Fibroblast of the aortic adventitia (primary cell): Measurements from ENCODE around the gene C16orf96. TPM values are rescaled to one million over a fixed set of nuclear protein-coding genes. Genes with fewer than 3 reads are reported as not detected.
"Not testable (repeated sequence)": the region's sequence is repeated elsewhere in the genome, so short reads cannot be mapped to it uniquely, and the experiment has no call there.

ENCODE experiments used
- DNase-seq: peaks from one replicate; pipeline ENCODE4 v3.0.0-alpha.2; 2010; ENCODE audit warnings: low read depth
- H3K4me3 ChIP-seq: 2 replicates; pipeline ENCODE4 v1.5.1; 2011; ENCODE audit warnings: low read depth, mild to moderate bottlenecking, control low read depth, low read length, moderate library complexity
- CTCF ChIP-seq: IDR thresholded peaks from 2 replicates; pipeline ENCODE4 v1.5.1; 2011; ENCODE audit warnings: mild to moderate bottlenecking, low read length, control low read depth, inconsistent platforms; ENCODE audit not compliant: insufficient read depth
- total RNA-seq: library from RNA; depleted of rRNA; stranded (reverse); fragments of >200 nt; gene quantifications from 2 replicates; pipeline ENCODE4 v1.2.3, GENCODE V29; 2012; ENCODE audit warnings: low replicate concordance

The C16orf96 gene
- total RNA-seq, 1 donor: under 0.01 TPM

GRCh38 chr16:4561596-4561995 is 5.5 kb downstream of the C16orf96 start:
- DNase-seq: no peak
- TF ChIP-seq CTCF: no peak
- no peak overlapping the region for H3K4me3 ChIP-seq

- no peak for DNase-seq
- no peak for TF ChIP-seq CTCF
- no peak overlapping the region for H3K4me3 ChIP-seq
These were observed 8.6 kb downstream of the C16orf96 start for GRCh38 chr16:4564661-4565267.

- H3K4me3 ChIP-seq: no peak overlapping the region
- no peak for TF ChIP-seq CTCF
- DNase-seq: no peak
These were observed 10.0 kb downstream of the C16orf96 start for GRCh38 chr16:4566144-4566543.

- no peak overlapping the region for H3K4me3 ChIP-seq
- TF ChIP-seq CTCF: no peak
- DNase-seq: no peak
These were observed 13.9 kb downstream of the C16orf96 start for GRCh38 chr16:4570086-4570485.

- TF ChIP-seq CTCF: no peak
- no peak overlapping the region for H3K4me3 ChIP-seq
- DNase-seq: no peak
These were observed 14.7 kb downstream of the C16orf96 start for GRCh38 chr16:4570688-4571321.

- H3K4me3 ChIP-seq: no peak overlapping the region
- TF ChIP-seq CTCF: no peak
- DNase-seq: peak; percentile 18
These were observed 16.6 kb downstream of the C16orf96 start for GRCh38 chr16:4572715-4573114.

- DNase-seq, H3K4me3 ChIP-seq: not testable (repeated sequence)
These were observed 17.8 kb downstream of the C16orf96 start for GRCh38 chr16:4573926-4574325.
